HS-27A (cell line): ENCODE measurements around the gene MYOF.

Experiments
- DNase-seq: peaks from one replicate; pipeline ENCODE4 v3.0.0-alpha.2; 2012; ENCODE audit warnings: low read depth, missing footprints

The MYOF gene, protein sequence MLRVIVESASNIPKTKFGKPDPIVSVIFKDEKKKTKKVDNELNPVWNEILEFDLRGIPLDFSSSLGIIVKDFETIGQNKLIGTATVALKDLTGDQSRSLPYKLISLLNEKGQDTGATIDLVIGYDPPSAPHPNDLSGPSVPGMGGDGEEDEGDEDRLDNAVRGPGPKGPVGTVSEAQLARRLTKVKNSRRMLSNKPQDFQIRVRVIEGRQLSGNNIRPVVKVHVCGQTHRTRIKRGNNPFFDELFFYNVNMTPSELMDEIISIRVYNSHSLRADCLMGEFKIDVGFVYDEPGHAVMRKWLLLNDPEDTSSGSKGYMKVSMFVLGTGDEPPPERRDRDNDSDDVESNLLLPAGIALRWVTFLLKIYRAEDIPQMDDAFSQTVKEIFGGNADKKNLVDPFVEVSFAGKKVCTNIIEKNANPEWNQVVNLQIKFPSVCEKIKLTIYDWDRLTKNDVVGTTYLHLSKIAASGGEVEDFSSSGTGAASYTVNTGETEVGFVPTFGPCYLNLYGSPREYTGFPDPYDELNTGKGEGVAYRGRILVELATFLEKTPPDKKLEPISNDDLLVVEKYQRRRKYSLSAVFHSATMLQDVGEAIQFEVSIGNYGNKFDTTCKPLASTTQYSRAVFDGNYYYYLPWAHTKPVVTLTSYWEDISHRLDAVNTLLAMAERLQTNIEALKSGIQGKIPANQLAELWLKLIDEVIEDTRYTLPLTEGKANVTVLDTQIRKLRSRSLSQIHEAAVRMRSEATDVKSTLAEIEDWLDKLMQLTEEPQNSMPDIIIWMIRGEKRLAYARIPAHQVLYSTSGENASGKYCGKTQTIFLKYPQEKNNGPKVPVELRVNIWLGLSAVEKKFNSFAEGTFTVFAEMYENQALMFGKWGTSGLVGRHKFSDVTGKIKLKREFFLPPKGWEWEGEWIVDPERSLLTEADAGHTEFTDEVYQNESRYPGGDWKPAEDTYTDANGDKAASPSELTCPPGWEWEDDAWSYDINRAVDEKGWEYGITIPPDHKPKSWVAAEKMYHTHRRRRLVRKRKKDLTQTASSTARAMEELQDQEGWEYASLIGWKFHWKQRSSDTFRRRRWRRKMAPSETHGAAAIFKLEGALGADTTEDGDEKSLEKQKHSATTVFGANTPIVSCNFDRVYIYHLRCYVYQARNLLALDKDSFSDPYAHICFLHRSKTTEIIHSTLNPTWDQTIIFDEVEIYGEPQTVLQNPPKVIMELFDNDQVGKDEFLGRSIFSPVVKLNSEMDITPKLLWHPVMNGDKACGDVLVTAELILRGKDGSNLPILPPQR (N-terminal part only)

DNA sequence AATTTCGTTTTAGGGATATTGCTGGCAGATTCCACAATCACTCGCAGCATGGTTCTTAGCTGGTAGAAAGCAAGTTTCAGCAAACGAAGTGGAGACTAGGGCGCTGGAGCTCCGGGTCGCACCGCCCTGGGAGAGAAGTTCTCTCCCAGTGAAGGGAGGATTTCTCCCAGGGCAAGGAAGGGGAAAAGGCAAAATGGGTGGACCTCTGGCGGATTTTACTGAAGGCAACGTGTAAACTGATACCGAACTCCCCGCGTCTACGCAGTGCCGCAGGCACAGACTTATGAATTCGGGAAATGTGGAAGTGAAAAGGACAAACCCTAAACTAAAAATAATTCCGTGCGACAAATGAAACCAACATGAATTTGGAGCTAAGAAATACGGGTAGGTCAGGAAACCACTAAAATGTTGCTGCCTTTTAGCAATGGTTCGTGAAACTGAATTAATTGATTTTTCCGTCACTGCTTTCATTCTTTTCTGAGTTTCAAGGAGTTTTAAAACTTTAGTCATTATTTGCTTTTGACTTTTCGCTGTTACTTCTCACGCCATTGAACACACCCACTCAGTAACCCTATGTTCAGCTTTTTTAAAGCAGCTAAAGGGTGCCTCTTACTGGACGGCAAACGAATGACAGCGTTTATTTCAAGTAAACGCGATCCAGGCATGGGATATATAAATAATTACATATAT, at the start of gene MYOF:
MYOF (minus strand) TSS at position 190 of the 690 bp plus-strand sequence; CDS start at position 50, 140 bp downstream.
- peak; percentile 65 for DNase-seq

DNA sequence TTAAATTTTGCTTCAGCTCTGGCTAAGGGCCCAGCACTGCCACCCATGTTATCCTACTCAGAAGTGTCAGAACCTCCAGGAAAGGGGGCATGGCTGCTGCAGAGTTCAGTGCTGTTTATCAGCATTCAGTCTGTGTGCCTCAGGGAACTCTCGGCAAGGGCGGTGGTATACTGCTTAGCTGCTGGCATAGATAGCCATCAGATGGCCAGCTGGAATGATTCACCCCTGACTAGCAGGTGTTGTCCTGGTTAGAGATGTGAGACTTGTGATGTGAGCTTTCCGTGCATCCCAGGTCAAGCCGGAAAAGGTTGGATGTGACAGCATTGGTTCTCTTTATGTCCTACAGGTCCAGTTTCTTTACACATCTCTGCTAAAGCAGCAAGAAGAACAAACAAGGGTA, 36.4 kb upstream of the MYOF start:
- no peak for DNase-seq

DNA sequence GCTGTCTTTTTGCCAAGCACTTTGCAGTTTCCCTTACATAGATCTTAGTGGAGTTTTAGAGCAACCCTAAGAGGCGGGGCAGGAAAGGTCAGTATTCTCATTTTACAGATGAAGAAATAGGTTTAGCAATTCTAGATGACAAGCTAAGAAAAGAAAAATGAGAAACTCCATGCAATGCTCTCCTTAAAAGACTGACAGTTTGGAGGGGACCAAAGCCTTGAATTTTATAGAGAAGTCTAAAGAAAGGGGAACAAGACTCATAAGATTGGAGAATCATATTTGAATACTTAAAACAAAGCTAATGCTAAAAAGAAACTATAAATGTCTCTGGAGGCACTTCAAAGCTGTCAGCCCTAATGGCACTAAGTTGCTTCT, 33.9 kb upstream of the MYOF start:
- no peak for DNase-seq

DNA sequence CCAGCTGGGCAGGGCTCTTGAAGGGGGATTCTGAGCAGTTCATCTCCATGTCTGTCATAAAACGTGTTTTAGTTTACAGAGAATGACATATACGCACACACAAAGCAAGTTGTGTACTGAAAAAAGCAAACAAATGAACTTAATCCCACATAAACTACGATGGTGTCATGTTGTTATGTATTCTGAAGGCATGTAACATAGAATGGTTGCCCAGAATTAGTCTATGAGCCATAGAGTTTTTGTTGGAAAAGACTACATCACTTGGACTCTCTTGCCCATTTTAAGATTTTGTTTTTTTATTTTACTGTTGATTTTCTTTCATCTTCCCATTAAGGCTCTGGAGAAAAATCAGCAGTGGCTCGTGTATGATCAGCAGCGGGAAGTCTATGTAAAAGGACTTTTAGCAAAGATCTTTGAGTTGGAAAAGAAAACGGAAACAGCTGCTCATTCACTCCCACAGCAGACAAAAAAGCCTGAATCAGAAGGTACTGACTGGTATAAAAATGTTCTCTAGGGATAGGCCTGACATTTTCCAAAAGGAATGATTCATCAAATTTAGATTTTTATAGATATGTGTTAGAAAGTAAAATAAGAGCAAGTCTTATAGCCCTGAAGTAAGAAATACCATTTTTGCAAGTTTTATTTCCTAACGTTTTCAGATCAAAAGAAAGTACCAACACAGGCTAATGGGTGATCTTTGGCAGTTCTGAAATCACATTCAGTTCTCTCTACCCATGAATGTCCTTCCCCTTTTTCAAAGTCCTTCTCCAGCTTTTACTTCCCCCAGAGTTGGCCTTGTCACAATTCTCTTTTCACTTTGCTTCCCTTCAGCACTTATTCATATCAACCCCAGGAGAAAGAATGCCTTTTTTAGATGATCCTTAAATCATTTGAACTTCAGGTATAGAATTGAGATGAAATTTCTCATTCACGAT, 33.2 kb upstream of the MYOF start:
- DNase-seq = no peak

DNA sequence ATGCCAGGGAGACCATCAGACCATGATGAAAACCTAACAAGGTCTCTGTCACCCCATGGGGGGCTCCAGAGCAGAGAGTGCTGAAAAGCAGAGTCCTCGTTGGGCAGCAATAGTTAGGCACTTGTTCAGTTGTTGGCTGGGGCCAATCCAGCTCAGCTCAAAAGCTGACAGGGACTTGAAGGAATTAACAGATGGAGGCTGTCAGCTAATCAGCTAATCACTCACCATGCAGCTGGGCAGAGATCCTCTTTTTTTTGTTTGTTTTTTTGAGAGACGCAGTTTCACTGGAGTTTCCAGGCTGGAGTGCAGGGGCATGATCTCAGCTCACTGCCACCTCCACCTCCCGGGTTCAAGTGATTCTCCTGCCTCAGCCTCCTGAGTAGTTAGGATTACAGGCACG, 32.4 kb upstream of the MYOF start:
- DNase-seq = no peak

DNA sequence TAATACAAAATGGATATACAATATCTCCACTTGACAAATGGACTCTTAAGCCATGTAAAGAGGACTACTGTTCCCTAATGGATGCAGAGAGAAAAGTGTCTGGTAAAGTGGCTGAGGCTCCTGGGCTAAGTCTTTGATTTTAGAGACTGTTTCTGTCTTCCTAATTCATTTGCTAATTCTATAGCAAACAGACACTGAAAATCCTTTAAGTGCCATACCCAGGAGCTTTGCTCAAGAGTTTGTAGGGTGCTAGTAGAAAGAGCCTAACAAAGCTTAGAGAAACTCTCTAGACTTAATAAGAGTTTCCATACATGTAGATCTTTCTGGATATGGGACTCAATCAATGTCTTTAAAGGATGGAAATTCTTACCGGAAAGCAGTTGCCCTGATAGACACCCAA, 31.0 kb upstream of the MYOF start:
- no peak for DNase-seq

DNA sequence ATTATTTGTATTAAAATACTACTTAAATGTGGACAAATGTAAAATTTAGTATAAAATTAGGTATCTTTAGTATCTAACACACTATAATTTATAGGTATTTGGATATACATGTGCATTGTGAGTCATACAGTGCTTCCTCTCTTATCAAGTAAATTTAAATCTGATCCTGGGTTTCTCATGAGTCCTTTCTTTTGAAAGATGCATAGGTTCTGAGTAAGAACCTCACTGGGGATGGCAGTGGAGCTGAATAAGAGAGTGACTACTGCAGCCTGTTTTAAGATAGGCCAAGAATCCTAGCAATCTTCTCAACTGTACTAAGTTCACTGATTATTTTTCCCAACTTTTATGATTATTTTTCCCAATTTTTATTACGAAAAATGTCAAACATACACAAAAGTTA, 30.4 kb upstream of the MYOF start:
- DNase-seq = no peak

DNA sequence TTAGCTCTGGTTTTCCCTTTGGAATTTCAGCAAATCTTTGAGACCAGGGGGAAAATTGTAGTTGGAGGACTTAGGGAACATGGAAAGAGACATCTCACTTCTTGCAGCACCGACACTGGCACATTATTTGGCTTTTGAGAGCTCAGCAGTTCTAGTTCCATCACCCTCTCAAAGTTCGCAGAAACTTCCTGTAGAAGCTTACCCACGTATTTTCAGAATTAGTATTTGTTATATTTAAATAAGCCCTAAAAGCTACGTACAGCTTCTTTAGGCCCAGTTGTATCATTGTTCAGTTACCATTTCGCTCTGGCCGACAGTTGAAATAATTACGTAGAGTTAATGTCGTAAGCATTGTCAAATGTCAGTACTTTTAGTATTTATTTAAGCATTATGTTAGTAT, 27.7 kb upstream of the MYOF start:
- no peak for DNase-seq

DNA sequence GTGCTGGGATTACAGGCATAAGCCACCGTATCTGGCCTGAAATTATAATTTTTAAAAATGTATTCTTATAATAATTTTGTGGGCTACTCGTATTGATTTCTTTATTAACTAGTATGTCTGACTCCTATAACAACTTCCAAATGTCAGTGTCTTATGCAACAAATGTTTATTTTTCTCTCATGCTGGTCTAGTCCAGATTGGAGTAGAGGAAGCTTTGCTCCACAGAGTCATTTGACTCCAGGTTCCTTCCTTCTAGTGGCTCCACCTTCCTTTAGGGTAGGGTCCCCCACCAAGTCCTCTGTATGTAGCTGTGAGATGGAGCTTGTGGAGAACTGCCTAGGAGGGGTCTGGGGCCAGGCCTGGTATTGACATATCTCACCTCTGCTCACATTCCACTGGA, 22.9 kb upstream of the MYOF start:
- no peak for DNase-seq

DNA sequence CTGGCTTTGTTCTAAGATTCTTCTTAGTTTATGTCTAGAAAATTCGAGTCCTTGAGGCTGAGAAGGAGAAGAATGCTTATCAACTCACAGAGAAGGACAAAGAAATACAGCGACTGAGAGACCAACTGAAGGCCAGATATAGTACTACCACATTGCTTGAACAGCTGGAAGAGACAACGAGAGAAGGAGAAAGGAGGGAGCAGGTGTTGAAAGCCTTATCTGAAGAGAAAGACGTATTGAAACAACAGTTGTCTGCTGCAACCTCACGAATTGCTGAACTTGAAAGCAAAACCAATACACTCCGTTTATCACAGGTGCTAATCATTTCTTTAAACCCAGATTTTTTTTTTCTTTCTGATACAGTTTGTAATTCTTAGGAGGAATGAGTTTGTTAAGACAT, 20.9 kb upstream of the MYOF start:
- DNase-seq = no peak

DNA sequence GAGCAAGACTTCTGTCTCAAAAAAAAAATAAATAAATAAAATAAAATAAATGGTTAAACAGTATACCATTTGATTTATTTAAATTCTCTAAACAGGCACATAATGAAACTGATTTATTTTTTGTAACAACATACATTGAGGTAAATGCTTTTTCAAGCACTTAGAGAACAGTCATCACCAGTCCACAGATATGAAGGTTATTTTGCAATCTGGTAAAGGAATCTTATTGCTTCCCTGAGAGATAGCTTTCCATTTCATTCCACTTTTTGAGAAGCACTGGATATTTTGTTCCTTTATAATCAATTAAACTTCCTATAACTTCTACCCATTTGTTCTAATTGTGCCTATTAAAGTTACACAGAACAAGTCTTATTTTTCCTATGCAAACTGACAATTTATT, 19.5 kb upstream of the MYOF start:
- no peak for DNase-seq

DNA sequence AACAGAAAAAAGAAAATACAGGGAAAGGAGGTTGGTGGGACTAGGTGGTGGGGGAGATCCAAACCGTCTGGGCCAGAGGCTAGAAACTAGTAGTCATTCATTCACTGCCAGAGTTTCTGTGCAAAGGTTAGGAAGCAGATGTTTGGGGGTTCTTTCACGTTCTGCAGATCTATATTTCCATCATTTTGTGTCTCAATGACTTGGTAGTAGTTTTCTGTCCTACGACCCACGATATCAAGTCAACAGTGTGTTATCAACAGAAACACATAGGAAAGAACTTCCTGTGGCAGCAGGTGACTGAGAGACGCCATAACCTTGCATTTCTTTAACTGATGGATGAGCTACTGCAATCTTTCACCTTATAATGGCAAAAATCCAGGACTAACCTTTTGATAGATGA, 16.0 kb upstream of the MYOF start:
- no peak for DNase-seq

DNA sequence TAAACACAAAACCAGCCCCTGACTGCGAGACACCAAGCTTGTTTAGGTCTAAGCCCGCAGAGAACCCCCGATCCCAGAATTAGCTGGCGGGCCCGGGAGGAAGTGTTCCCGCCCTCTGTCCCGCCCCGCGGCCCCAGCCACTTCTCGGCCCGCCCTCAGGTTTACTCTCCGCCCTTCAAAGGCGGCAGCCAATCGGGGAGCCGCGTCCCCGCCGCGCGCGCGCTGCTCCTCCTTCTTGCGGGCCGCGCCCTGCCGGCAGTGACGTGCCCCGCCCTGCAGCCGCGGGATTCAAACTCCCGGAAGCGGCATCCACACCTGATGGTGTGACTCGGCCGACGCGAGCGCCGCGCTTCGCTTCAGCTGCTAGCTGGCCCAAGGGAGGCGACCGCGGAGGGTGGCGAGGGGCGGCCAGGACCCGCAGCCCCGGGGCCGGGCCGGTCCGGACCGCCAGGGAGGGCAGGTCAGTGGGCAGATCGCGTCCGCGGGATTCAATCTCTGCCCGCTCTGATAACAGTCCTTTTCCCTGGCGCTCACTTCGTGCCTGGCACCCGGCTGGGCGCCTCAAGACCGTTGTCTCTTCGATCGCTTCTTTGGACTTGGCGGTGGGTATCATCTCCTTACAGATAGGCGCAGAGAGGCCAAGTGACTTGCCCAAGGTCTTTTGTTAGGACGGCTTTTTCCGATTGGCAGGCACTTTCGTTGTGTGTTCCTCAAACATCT, 14.3 kb upstream of the MYOF start, which contains the start of gene CEP55:
CEP55 (plus strand) TSS at position 291 of the 720 bp plus-strand sequence. CDS start 3,440 bp downstream, outside the sequence.
- DNase-seq = no peak

DNA sequence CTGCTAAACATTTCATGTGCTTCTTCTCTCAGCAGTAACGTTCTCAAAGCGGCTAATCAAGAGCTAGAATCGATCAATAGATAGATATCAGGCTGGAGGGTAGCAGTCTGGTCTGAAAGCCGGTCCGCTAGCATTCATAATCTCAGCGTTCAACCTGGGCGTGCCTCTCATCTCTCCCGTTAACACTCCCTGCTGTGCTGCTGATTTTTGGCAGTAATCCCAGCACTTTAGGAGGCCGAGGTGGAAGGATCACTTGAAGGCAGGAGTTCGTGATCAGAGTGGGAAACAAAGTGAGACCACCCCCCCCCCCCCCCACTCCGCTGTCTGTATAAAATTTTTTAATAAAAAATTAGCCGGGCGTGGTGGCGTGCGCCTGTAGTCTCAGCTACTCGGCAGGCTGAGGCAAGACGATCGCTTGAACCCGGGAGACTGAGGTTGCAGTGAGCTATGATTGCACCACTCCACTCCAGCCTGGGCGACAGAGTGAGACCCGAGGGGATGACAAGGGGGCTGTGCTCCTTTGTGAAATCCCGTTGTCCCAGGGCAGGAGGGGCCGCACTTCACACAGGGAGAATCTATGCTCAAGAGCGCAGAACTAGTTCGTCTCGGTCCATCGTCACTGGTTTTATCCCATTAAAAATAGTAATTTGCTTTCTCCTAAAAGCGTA, 13.7 kb upstream of the MYOF start:
- no peak for DNase-seq

DNA sequence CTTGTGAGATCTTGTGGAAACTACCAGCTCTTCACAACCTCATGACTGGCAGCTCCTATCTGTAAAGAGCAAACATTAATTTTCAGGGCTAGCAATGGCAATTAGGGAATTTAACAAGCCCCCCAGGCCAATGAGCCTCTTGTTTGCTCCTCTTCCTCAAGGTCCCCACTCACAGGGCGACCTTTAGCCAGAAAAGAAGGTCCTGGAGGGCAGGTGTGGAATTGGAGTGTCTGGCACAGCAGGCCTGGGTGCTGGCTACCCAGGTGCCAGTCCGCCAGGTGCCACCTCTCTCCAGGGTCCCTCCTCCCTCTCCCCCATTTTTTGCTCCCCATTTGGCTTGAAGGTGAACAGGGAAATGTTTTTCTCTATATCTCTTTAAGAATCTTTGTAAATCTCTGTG, 12.4 kb upstream of the MYOF start:
- no peak for DNase-seq

DNA sequence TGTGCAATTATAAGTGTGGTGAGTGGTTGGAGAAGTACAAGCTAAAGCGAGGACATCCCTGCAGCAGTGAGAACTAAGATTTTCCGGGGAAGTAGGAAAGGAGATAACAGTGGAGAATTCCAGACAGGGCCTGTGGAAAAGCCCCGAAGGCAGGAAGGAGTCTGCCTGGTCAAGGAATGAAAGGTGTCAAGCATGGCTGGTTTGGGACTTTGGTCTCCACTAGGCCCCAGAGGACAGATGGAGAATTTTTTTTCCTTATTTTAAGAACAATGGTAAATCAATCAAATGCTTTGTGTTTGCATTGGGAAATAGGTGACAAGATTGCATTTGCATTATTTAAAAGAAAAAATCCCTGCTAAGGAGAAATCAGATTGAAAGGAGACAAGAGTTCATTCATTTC, 11.0 kb upstream of the MYOF start:
- no peak for DNase-seq

DNA sequence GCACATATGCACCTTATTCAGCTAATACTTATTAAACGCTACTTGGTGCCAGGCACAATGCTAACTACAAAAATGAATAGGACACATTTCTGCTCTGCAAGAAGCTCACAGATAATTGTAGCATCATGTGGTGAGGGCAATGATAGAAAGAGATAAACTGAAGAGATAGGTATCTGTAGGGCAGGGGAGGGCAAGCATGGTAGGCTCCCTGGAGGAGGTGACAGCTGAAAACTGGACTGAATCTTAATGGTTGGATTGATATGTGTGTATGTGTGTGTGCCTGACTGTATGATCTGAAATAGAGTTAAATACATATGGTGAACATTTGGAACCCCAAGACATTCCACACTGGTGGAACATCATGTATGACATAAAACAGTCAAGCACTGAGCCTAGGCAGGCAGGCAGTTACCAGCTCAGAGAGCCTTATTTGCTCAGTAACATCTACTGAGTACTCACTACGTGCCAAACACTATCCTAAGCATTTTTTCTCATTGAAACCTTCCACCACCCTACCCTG, 9.5 kb upstream of the MYOF start:
- no peak for DNase-seq

DNA sequence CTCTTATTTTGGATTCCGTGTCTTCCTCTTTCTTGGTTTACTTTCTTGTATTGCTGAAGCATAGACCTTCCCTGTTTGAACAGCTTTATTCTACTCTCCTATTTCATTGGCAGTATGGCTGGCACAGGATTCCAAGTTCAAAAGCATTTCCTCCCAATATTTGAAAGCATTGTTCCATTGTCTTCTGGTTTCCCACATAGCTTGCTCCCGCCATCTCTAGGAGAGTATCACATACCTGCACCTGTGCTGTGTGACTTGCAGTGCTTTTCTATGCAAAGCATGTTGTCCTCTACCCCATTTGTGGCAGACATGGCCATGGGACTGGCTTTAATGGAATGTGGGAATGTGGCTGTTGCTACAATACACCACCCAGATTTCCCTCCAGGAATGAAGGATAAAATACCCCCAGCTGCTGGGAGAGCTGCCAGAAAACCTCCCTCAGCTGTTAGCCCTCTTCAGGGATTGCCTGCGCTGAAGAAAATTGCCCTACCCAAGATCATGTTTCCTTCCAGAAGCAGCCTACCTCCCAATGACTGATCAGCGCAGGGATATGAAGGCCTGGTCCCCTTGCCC, 6.9 kb upstream of the MYOF start:
- no peak for DNase-seq

DNA sequence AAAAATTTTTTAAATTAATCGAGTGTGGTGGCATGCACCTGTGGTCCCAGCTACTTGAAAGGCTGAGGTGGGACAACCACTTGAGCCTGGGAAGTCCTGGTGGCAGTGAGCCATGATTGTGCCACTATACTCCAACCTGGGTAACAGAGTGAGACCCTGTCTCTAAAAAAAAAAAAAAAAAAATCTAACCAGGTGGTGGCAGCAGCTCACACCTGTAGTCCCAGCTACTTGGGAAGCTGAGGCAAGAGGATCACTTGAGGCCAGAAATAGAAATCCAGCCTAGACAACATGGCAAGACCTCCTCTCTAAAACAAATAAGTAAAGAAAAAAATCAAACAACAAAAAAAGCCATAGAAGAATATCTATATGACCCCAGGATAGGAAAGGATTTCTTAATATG, 3.6 kb upstream of the MYOF start:
- DNase-seq = no peak
